Ascending aorta (tissue), 2 donors: ENCODE results near the gene TTC23. TPM values are rescaled to one million over a fixed set of nuclear protein-coding genes. Genes with fewer than 3 reads are reported as not detected.

ENCODE experiments used
- DNase-seq, 2 donors: peaks; one replicate each; pipeline ENCODE4 v3.0.0-alpha.2; 2019; ENCODE audit warnings: low spot score in 2 of 2
- H3K27ac ChIP-seq, 2 donors: fragments of 200-600 bp; sonication (generic); one replicate each; pipeline ENCODE4 v1.5.1; 2016 to 2017; ENCODE audit warnings: mild to moderate bottlenecking in 1 of 2
- H3K27me3 ChIP-seq: fragments of 200-600 bp; sonication (generic); one replicate; pipeline ENCODE4 v1.5.1; 2017
- H3K36me3 ChIP-seq, 2 donors: fragments of 200-600 bp; sonication (generic); one replicate each; pipeline ENCODE4 v1.5.1; 2016
- H3K4me1 ChIP-seq, 2 donors: fragments of 200-600 bp; sonication (generic); one replicate each; pipeline ENCODE4 v1.5.1; 2016 to 2017; ENCODE audit warnings: mild to moderate bottlenecking in 1 of 2
- H3K4me3 ChIP-seq, 2 donors: fragments of 200-600 bp; sonication (generic); one replicate each; pipeline ENCODE4 v1.5.1; 2016 to 2017; ENCODE audit warnings: mild to moderate bottlenecking in 1 of 2
- H3K9me3 ChIP-seq, 2 donors: fragments of 200-600 bp; sonication (generic); one replicate each; pipeline ENCODE4 v1.5.1; 2016
- CTCF ChIP-seq, 3 experiments: fragments of 200-600 bp in 2 of 3; fragments of 450-650 bp in 1 of 3; sonication (generic) in 2 of 3; IDR thresholded peaks; one replicate each; pipeline ENCODE4 v1.5.1; 2016 to 2019; ENCODE audit warnings: antibody characterized with exemption in 3 of 3, mild to moderate bottlenecking in 1 of 3, moderate library complexity in 1 of 3
- intact Hi-C: fragments of 100-400 bp; cut with DNase I; formaldehyde crosslinking; loops from one replicate; pipeline ENCODE4 v1.15.1; 2023
- total RNA-seq: library from RNA; depleted of rRNA; stranded (reverse); fragments of >200 nt; gene quantifications from one replicate; pipeline ENCODE4 v1.1.0, GENCODE V29; 2016

Gene TTC23
- total RNA-seq, 1 donor from 2014 or later, result 37.3 TPM

GRCh38 chr15:99153026-99153535, 96.3 kb downstream of the TTC23 start:
- Histone ChIP-seq H3K36me3 (peaks cover 14 to 17% of the 10 kb centered on the region in 2 donors), H3K9me3 (no peaks in the 10 kb centered on the region), H3K27me3 (no peaks in the 10 kb centered on the region), H3K4me3 (no peak overlapping the region), H3K4me1 (no peaks in the 10 kb centered on the region), H3K27ac (no peak overlapping the region)
- DNase-seq, result no peak
- intact Hi-C loops, result no loop called here
- no peak for TF ChIP-seq CTCF (IDR thresholded peaks at IDR 0.05)

- Histone ChIP-seq H3K4me3 (no peak overlapping the region), H3K27me3 (no peaks in the 10 kb centered on the region), H3K9me3 (no peaks in the 10 kb centered on the region), H3K27ac (no peak overlapping the region), H3K36me3 (peaks cover 14% of the 10 kb centered on the region in 2 donors), H3K4me1 (no peaks in the 10 kb centered on the region)
- intact Hi-C loops, result no loop called here
- TF ChIP-seq CTCF (IDR thresholded peaks at IDR 0.05), result no peak
- no peak for DNase-seq
Observed at GRCh38 chr15:99151156-99151555, 98.2 kb downstream of the TTC23 start.

- no peak for TF ChIP-seq CTCF (IDR thresholded peaks at IDR 0.05)
- Histone ChIP-seq H3K27me3 (no peaks in the 10 kb centered on the region), H3K9me3 (no peaks in the 10 kb centered on the region), H3K27ac (no peak overlapping the region), H3K4me3 (no peak overlapping the region), H3K36me3 (peaks cover 7 to 9% of the 10 kb centered on the region in 2 donors), H3K4me1 (no peaks in the 10 kb centered on the region)
- no peak for DNase-seq
- intact Hi-C loops, result no loop called here
Observed at GRCh38 chr15:99149366-99149765, 100.0 kb downstream of the TTC23 start.

GRCh38 chr15:99148851-99149276, 100.5 kb downstream of the TTC23 start:
- TF ChIP-seq CTCF (IDR thresholded peaks at IDR 0.05), result no peak
- peaks cover 3 to 9% of the 10 kb centered on the region in 2 donors for H3K36me3 ChIP-seq
- no peaks in the 10 kb centered on the region for H3K27me3 ChIP-seq
- H3K4me3 ChIP-seq, result no peak overlapping the region
- no peak for DNase-seq
- H3K27ac ChIP-seq, result no peak overlapping the region
- H3K4me1 ChIP-seq, result peaks cover 0 to 4% of the 10 kb centered on the region in 2 donors
- no peaks in the 10 kb centered on the region for H3K9me3 ChIP-seq
- intact Hi-C loops, result no loop called here

GRCh38 chr15:99146661-99147060, 102.7 kb downstream of the TTC23 start:
- H3K4me3 ChIP-seq, result no peak overlapping the region
- no peak for DNase-seq
- no peaks in the 10 kb centered on the region for H3K9me3 ChIP-seq
- intact Hi-C loops, result no loop called here
- no peaks in the 10 kb centered on the region for H3K27me3 ChIP-seq
- H3K4me1 ChIP-seq, result peaks cover 0 to 11% of the 10 kb centered on the region in 2 donors
- no peak overlapping the region for H3K27ac ChIP-seq
- TF ChIP-seq CTCF (IDR thresholded peaks at IDR 0.05), result no peak
- peaks cover 0 to 9% of the 10 kb centered on the region in 2 donors for H3K36me3 ChIP-seq

- Histone ChIP-seq H3K27me3 (no peaks in the 10 kb centered on the region), H3K36me3 (peaks cover 0 to 5% of the 10 kb centered on the region in 2 donors), H3K9me3 (no peaks in the 10 kb centered on the region), H3K4me1 (peaks cover 0 to 11% of the 10 kb centered on the region in 2 donors), H3K4me3 (no peak overlapping the region), H3K27ac (no peak overlapping the region)
- no peak for TF ChIP-seq CTCF (IDR thresholded peaks at IDR 0.05)
- intact Hi-C loops, result no loop called here
- DNase-seq, result no peak
Observed at GRCh38 chr15:99145778-99146177, 103.6 kb downstream of the TTC23 start.
